Mesenchymal stem cell (in vitro differentiated cells and primary cell): Measurements from ENCODE around the gene SLC25A23.

Experiments used
- DNase-seq: peaks from one replicate; pipeline ENCODE4 v3.0.0-alpha.2; 2013
- H2AFZ ChIP-seq: one replicate; pipeline ENCODE4 v1.6.1; 2013; ENCODE audit warnings: low read depth, mild to moderate bottlenecking, control low read depth, inconsistent platforms, low read length, moderate library complexity
- H2AK5ac ChIP-seq: 2 replicates; pipeline ENCODE4 v1.6.1; 2013; ENCODE audit warnings: low read length, moderate library complexity, mild to moderate bottlenecking, inconsistent platforms; ENCODE audit not compliant: severe bottlenecking
- H2BK120ac ChIP-seq: one replicate; pipeline ENCODE4 v1.6.1; 2013; ENCODE audit warnings: low read depth, mild to moderate bottlenecking, inconsistent platforms, low read length, moderate library complexity
- H2BK12ac ChIP-seq, 2 experiments: one replicate each; pipeline ENCODE4 v1.6.1; 2013; ENCODE audit warnings: inconsistent platforms in 2 of 2, low read length in 2 of 2, mild to moderate bottlenecking in 2 of 2, moderate library complexity in 2 of 2, control low read depth in 1 of 2
- H2BK15ac ChIP-seq: one replicate; pipeline ENCODE4 v1.6.1; 2013; ENCODE audit warnings: mild to moderate bottlenecking, low read depth, inconsistent platforms; ENCODE audit not compliant: poor library complexity, severe bottlenecking
- H2BK5ac ChIP-seq: 2 replicates; pipeline ENCODE4 v1.6.1; 2013; ENCODE audit warnings: low read depth, mild to moderate bottlenecking, low read length, control low read depth, inconsistent platforms; ENCODE audit not compliant: poor library complexity, severe bottlenecking
- H3K14ac ChIP-seq, 2 experiments: one replicate each; pipeline ENCODE4 v1.6.1; 2013; ENCODE audit warnings: inconsistent platforms in 2 of 2, low read length in 2 of 2, control low read depth in 1 of 2, mild to moderate bottlenecking in 1 of 2, moderate library complexity in 1 of 2
- H3K18ac ChIP-seq, 2 experiments: one replicate each; pipeline ENCODE4 v1.6.1; 2013; ENCODE audit warnings: inconsistent platforms in 2 of 2, low read length in 2 of 2, control low read depth in 1 of 2, low read depth in 1 of 2, mild to moderate bottlenecking in 1 of 2
- H3K23ac ChIP-seq, 2 experiments: one replicate each; pipeline ENCODE4 v1.6.1; 2013; ENCODE audit warnings: inconsistent platforms in 2 of 2, low read length in 2 of 2, mild to moderate bottlenecking in 2 of 2, moderate library complexity in 2 of 2, control low read depth in 1 of 2
- H3K27ac ChIP-seq: 2 replicates; pipeline ENCODE4 v1.5.1; 2013; ENCODE audit warnings: mild to moderate bottlenecking, moderate library complexity, low read length, control low read depth, inconsistent platforms; ENCODE audit not compliant: poor library complexity, severe bottlenecking
- H3K27me3 ChIP-seq, 2 experiments: 2 replicates each; pipeline versions ENCODE4 v1.6.1 to v1.7.0; 2013; ENCODE audit warnings: low read length in 2 of 2, mild to moderate bottlenecking in 2 of 2, moderate library complexity in 2 of 2, control low read depth in 1 of 2, inconsistent platforms in 1 of 2; ENCODE audit not compliant: control insufficient read depth in 1 of 2, insufficient read depth in 1 of 2
- H3K36me3 ChIP-seq, 2 experiments: 2 replicates each; pipeline versions ENCODE4 v1.6.1 to v1.7.0; 2013; ENCODE audit warnings: low read length in 2 of 2, control low read depth in 1 of 2, inconsistent platforms in 1 of 2, low read depth in 1 of 2, mild to moderate bottlenecking in 1 of 2; ENCODE audit not compliant: insufficient read depth in 2 of 2, control insufficient read depth in 1 of 2
- H3K4ac ChIP-seq, 2 experiments: one replicate each; pipeline ENCODE4 v1.6.1; 2013; ENCODE audit warnings: inconsistent platforms in 2 of 2, low read length in 2 of 2, mild to moderate bottlenecking in 2 of 2, moderate library complexity in 2 of 2, control low read depth in 1 of 2, low read depth in 1 of 2
- H3K4me1 ChIP-seq: 2 replicates; pipeline ENCODE4 v1.6.1; 2013; ENCODE audit warnings: low read depth, low read length, control low read depth; ENCODE audit not compliant: control insufficient read depth, insufficient read depth
- H3K4me2 ChIP-seq: 2 replicates; pipeline ENCODE4 v1.6.1; 2013; ENCODE audit warnings: low read length, mild to moderate bottlenecking, inconsistent platforms; ENCODE audit not compliant: poor library complexity, severe bottlenecking
- H3K4me3 ChIP-seq, 2 experiments: 2 replicates each; pipeline versions ENCODE4 v1.5.1 to v1.7.0; 2013; ENCODE audit warnings: low read length in 2 of 2, mild to moderate bottlenecking in 2 of 2, control low read depth in 1 of 2, low read depth in 1 of 2; ENCODE audit not compliant: insufficient read depth in 1 of 2
- H3K79me1 ChIP-seq: replicated peaks from 2 replicates; pipeline ENCODE4 v1.6.1; 2013; ENCODE audit warnings: mild to moderate bottlenecking, control low read depth, low read length, inconsistent platforms; ENCODE audit not compliant: poor library complexity, severe bottlenecking
- H3K9ac ChIP-seq: 2 replicates; pipeline ENCODE4 v1.7.0; 2013; ENCODE audit warnings: mild to moderate bottlenecking, low read length, moderate library complexity
- H3K9me3 ChIP-seq: 2 replicates; pipeline ENCODE4 v1.7.0; 2013; ENCODE audit warnings: mild to moderate bottlenecking, low read length; ENCODE audit not compliant: control insufficient read depth
- H4K8ac ChIP-seq: one replicate; pipeline ENCODE4 v1.6.1; 2013; ENCODE audit warnings: inconsistent platforms, mild to moderate bottlenecking, low read length, moderate library complexity
- H4K91ac ChIP-seq: one replicate; pipeline ENCODE4 v1.6.1; 2013; ENCODE audit warnings: mild to moderate bottlenecking, low read length, inconsistent platforms
- WGBS: methylation state at CpG from one replicate; pipeline ENCODE4 v1.1.7; 2013; ENCODE audit warnings: mixed read lengths; 5-methylcytosine and 5-hydroxymethylcytosine counted together

The SLC25A23 gene

GRCh38 chr19:6483235-6483634, 23.6 kb upstream of the SLC25A23 start:
- Histone ChIP-seq H3K27ac (no peak overlapping the region), H4K91ac (no peak overlapping the region), H3K4me1 (peaks cover 11% of the 10 kb centered on the region), H3K9ac (no peak overlapping the region), H3K4ac (no peak overlapping the region), H2BK120ac (no peak overlapping the region), H3K18ac (no peak overlapping the region), H3K4me3 (no peak overlapping the region), H3K79me1 (no peaks in the 10 kb centered on the region), H2BK15ac (no peak overlapping the region), H3K4me2 (no peak overlapping the region), H3K9me3 (no peaks in the 10 kb centered on the region), H3K27me3 (peaks cover 0 to 38% of the 10 kb centered on the region in 2 experiments), H2BK12ac (no peak overlapping the region), H2AK5ac (no peak overlapping the region), H2BK5ac (no peak overlapping the region), H4K8ac (no peak overlapping the region), H2AFZ (no peak overlapping the region), H3K23ac (no peak overlapping the region), H3K14ac (no peak overlapping the region), H3K36me3 (no peaks in the 10 kb centered on the region)
- DNase-seq: no peak
- WGBS: 64% methylated on average over 3 of the region's 3 CpGs

- 95% methylated on average over 8 of the region's 8 CpGs for WGBS
- H2BK15ac ChIP-seq: no peak overlapping the region
- no peak overlapping the region for H3K4me3 ChIP-seq
Observed at GRCh38 chr19:6482343-6482686, 22.7 kb upstream of the SLC25A23 start.

GRCh38 chr19:6481541-6482342, 22.1 kb upstream of the SLC25A23 start, which contains the start of gene DENND1C:
DENND1C (minus strand) TSS chr19:6481787; CDS start chr19:6481695, 92 bp downstream.
- H2BK120ac ChIP-seq: no peak within 1 kb of the TSS
- H2BK15ac ChIP-seq: no peak within 1 kb of the TSS
- no peak within 1 kb of the TSS for H3K9ac ChIP-seq
- H3K9me3 ChIP-seq: no peaks in the 10 kb centered on the region
- H2BK5ac ChIP-seq: no peak within 1 kb of the TSS
- no peaks in the 10 kb centered on the region for H3K79me1 ChIP-seq
- H3K18ac ChIP-seq: no peak within 1 kb of the TSS
- no peak within 1 kb of the TSS for H3K23ac ChIP-seq
- H3K36me3 ChIP-seq: no peaks in the 10 kb centered on the region
- H2AFZ ChIP-seq: no peak within 1 kb of the TSS
- H2BK12ac ChIP-seq: no peak within 1 kb of the TSS
- H3K4ac ChIP-seq: no peak within 1 kb of the TSS
- no peak within 1 kb of the TSS for H4K91ac ChIP-seq
- H3K4me1 ChIP-seq: peaks cover 17% of the 10 kb centered on the region
- no peak within 1 kb of the TSS for H2AK5ac ChIP-seq
- WGBS: 54% methylated on average over 16 of the region's 24 CpGs
- H3K14ac ChIP-seq: no peak within 1 kb of the TSS
- no peak within 1 kb of the TSS for H3K4me2 ChIP-seq
- no peak within 1 kb of the TSS for H3K27ac ChIP-seq
- peaks cover 0 to 43% of the 10 kb centered on the region in 2 experiments for H3K27me3 ChIP-seq
- DNase-seq: no peak
- no peak within 1 kb of the TSS for H4K8ac ChIP-seq
- H3K4me3 ChIP-seq: no peak within 1 kb of the TSS

More at GRCh38 chr19:6482343-6482686, 22.7 kb upstream of the SLC25A23 start:
- H2AK5ac ChIP-seq: no peak overlapping the region
- H3K4me2 ChIP-seq: no peak overlapping the region
- no peak overlapping the region for H2BK12ac ChIP-seq
- no peak overlapping the region for H3K4ac ChIP-seq
- DNase-seq: no peak
- H2BK5ac ChIP-seq: no peak overlapping the region
- H3K27me3 ChIP-seq: peaks cover 0 to 38% of the 10 kb centered on the region in 2 experiments
- H3K27ac ChIP-seq: no peak overlapping the region
- no peak overlapping the region for H3K23ac ChIP-seq
- H2BK120ac ChIP-seq: no peak overlapping the region
- H2AFZ ChIP-seq: no peak overlapping the region
- H3K14ac ChIP-seq: no peak overlapping the region
- H3K9me3 ChIP-seq: no peaks in the 10 kb centered on the region
- H4K8ac ChIP-seq: no peak overlapping the region
- no peaks in the 10 kb centered on the region for H3K79me1 ChIP-seq
- peaks cover 11% of the 10 kb centered on the region for H3K4me1 ChIP-seq
- no peaks in the 10 kb centered on the region for H3K36me3 ChIP-seq
- H3K9ac ChIP-seq: no peak overlapping the region
- no peak overlapping the region for H3K18ac ChIP-seq
- no peak overlapping the region for H4K91ac ChIP-seq

- H4K91ac ChIP-seq: no peak overlapping the region
- no peak overlapping the region for H2AFZ ChIP-seq
- no peak overlapping the region for H3K4me3 ChIP-seq
- WGBS: 77% methylated on average over 8 of the region's 10 CpGs
- no peak overlapping the region for H3K18ac ChIP-seq
- H3K36me3 ChIP-seq: no peaks in the 10 kb centered on the region
- no peak overlapping the region for H3K9ac ChIP-seq
- peaks cover 5 to 51% of the 10 kb centered on the region in 2 experiments for H3K27me3 ChIP-seq
- no peak overlapping the region for H2BK12ac ChIP-seq
- H3K9me3 ChIP-seq: no peaks in the 10 kb centered on the region
- no peak overlapping the region for H3K4me2 ChIP-seq
- no peak overlapping the region for H3K27ac ChIP-seq
- peaks cover 25% of the 10 kb centered on the region for H3K4me1 ChIP-seq
- no peak overlapping the region for H3K23ac ChIP-seq
- no peak overlapping the region for H2AK5ac ChIP-seq
- no peak overlapping the region for H3K4ac ChIP-seq
- H4K8ac ChIP-seq: no peak overlapping the region
- H2BK15ac ChIP-seq: no peak overlapping the region
- no peaks in the 10 kb centered on the region for H3K79me1 ChIP-seq
- no peak overlapping the region for H2BK120ac ChIP-seq
- no peak overlapping the region for H3K14ac ChIP-seq
- DNase-seq: no peak
- no peak overlapping the region for H2BK5ac ChIP-seq
Observed at GRCh38 chr19:6480848-6481415, 21.3 kb upstream of the SLC25A23 start.
